A549 (cell line): Measurements from ENCODE around the gene USP32. TPM values are rescaled to one million over a fixed set of nuclear protein-coding genes. Genes with fewer than 3 reads are reported as not detected.

Source experiments
- ATAC-seq, 2 experiments: fragments of 200-7000 bp in 1 of 2; fragments of >200 bp in 1 of 2; cut with Nextera tagmentation in 1 of 2; cut with Tn5 transposase in 1 of 2; 3 replicates each; pipeline versions ENCODE4 v1.8.0 to v1.9.1; 2018 to 2020; ENCODE audit warnings: mild to moderate bottlenecking in 1 of 2, moderate library complexity in 1 of 2
- CTCF ChIA-PET: fragments of 300-600 bp; sonication (Branson Sonifier 250); formaldehyde crosslinking; extraction: SDS; loops from one replicate; lab custom pipeline; 2021; ENCODE audit warnings: antibody characterized with exemption, inconsistent platforms; lab: Yijun Ruan, JAX
- POLR2A ChIA-PET: fragments of 350-600 bp; formaldehyde crosslinking; extraction: SDS; loops from one replicate; lab custom pipeline; 2021; ENCODE audit warnings: antibody characterized with exemption, inconsistent platforms; lab: Yijun Ruan, JAX
- DNase-seq, 2 experiments: peaks; one replicate each; pipeline versions ENCODE4 v3.0.0 to v3.0.0-alpha.2; 2011 to 2016; ENCODE audit warnings: low read depth in 1 of 2, low spot score in 1 of 2
- FAIRE-seq: peaks from 2 replicates; lab custom pipeline; 2011; peaks lifted over from hg19 to GRCh38; lab: Jason Lieb, UNC
- H3K27ac ChIP-seq, 2 experiments: fragments of >200 bp; sonication (Bioruptor Twin); formaldehyde crosslinking; 3 replicates each; pipeline ENCODE4 v1.5.1; 2016 to 2017
- H3K4me1 ChIP-seq: fragments of >200 bp; sonication (Bioruptor Twin); formaldehyde crosslinking; 3 replicates; pipeline ENCODE4 v1.6.1; 2016
- H3K4me2 ChIP-seq: fragments of >200 bp; sonication (Bioruptor Twin); formaldehyde crosslinking; 3 replicates; pipeline ENCODE4 v1.6.1; 2016
- H3K4me3 ChIP-seq: fragments of >200 bp; sonication (Bioruptor Twin); formaldehyde crosslinking; 3 replicates; pipeline ENCODE4 v1.5.1; 2016
- H3K9me3 ChIP-seq: fragments of >200 bp; sonication (Bioruptor Twin); formaldehyde crosslinking; 3 replicates; pipeline ENCODE4 v1.6.1; 2016
- BHLHE40 ChIP-seq: IDR thresholded peaks from 2 replicates; pipeline ENCODE4 v1.6.1; 2012; ENCODE audit warnings: low read depth, low read length, inconsistent platforms
- CEBPB ChIP-seq, 2 experiments: fragments of >200 bp in 1 of 2; sonication (Bioruptor Twin) in 1 of 2; formaldehyde crosslinking in 1 of 2; IDR thresholded peaks; 2 replicates each; pipeline ENCODE4 v1.6.1; 2012 to 2016
- EP300 ChIP-seq, 2 experiments: fragments of >200 bp; sonication (Bioruptor Twin); formaldehyde crosslinking; IDR thresholded peaks; 2 replicates in 1 of 2; 3 replicates in 1 of 2; pipeline ENCODE4 v1.6.1; 2016 to 2017
- FOXS1 ChIP-seq: fragments of 250-450 bp; sonication (Bioruptor Pico); IDR thresholded peaks from 2 replicates; pipeline ENCODE4 v1.5.0; 2020; ENCODE audit warnings: mild to moderate bottlenecking, moderate library complexity
- GATA3 ChIP-seq: IDR thresholded peaks from 2 replicates; pipeline ENCODE4 v1.6.1; 2012; ENCODE audit warnings: borderline replicate concordance
- HDAC2 ChIP-seq: fragments of 200-600 bp; sonication (generic); IDR thresholded peaks from 2 replicates; pipeline ENCODE4 v1.6.1; 2016
- JUNB ChIP-seq: fragments of >200 bp; sonication (Bioruptor Twin); formaldehyde crosslinking; IDR thresholded peaks from 2 replicates; pipeline ENCODE4 v1.6.1; 2016
- MAFK ChIP-seq: fragments of 450-650 bp; IDR thresholded peaks from 2 replicates; pipeline ENCODE4 v1.6.1; 2014; ENCODE audit not compliant: partially characterized antibody
- MYC ChIP-seq: IDR thresholded peaks from 2 replicates; pipeline ENCODE4 v1.6.1; 2012; ENCODE audit warnings: mild to moderate bottlenecking, inconsistent platforms, low read length, improper control_type of control experiment, borderline replicate concordance
- NFE2L2 ChIP-seq: fragments of 150-350 bp; conservative IDR thresholded peaks from 2 replicates; pipeline ENCODE4 v1.6.1; 2014; ENCODE audit warnings: low read length
- NPAS2 ChIP-seq: fragments of 250-450 bp; sonication (Bioruptor Pico); IDR thresholded peaks from 2 replicates; pipeline ENCODE4 v1.8.0; 2022; ENCODE audit warnings: mild to moderate bottlenecking, moderate library complexity, borderline replicate concordance
- NR3C1 ChIP-seq: fragments of >200 bp; sonication (Bioruptor Twin); formaldehyde crosslinking; IDR thresholded peaks from 3 replicates; pipeline ENCODE4 v1.6.1; 2017
- PHF8 ChIP-seq: fragments of 200-600 bp; sonication (generic); IDR thresholded peaks from 2 replicates; pipeline ENCODE4 v1.6.1; 2016; ENCODE audit warnings: low read depth, mild to moderate bottlenecking, antibody characterized with exemption, moderate library complexity, borderline replicate concordance
- POLR2AphosphoS2 ChIP-seq: conservative IDR thresholded peaks from 2 replicates; pipeline ENCODE4 v1.6.1; 2012; ENCODE audit warnings: low read length, improper control_type of control experiment, inconsistent platforms
- RAD21 ChIP-seq, 2 experiments: fragments of >200 bp in 1 of 2; sonication (Bioruptor Twin) in 1 of 2; formaldehyde crosslinking in 1 of 2; IDR thresholded peaks in 1 of 2; conservative IDR thresholded peaks in 1 of 2; 2 replicates in 1 of 2; 3 replicates in 1 of 2; pipeline ENCODE4 v1.6.1; 2012 to 2018; ENCODE audit warnings: inconsistent platforms in 1 of 2
- RCOR1 ChIP-seq: fragments of 150-350 bp; IDR thresholded peaks from 2 replicates; pipeline ENCODE4 v1.6.1; 2014; ENCODE audit warnings: antibody characterized with exemption, low read length, low read depth
- RNF2 ChIP-seq: fragments of 200-600 bp; sonication (generic); IDR thresholded peaks from 2 replicates; pipeline ENCODE4 v1.6.1; 2016; ENCODE audit warnings: low read depth, mild to moderate bottlenecking, antibody characterized with exemption, moderate library complexity, borderline replicate concordance
- SMC3 ChIP-seq: fragments of >200 bp; sonication (Bioruptor Twin); formaldehyde crosslinking; IDR thresholded peaks from 3 replicates; pipeline ENCODE4 v1.6.1; 2018; ENCODE audit warnings: inconsistent platforms
- SREBF2 ChIP-seq: fragments of 450-650 bp; IDR thresholded peaks from 2 replicates; pipeline ENCODE4 v1.6.1; 2014; ENCODE audit warnings: mild to moderate bottlenecking, moderate library complexity
- ZFP36 ChIP-seq: fragments of 450-650 bp; IDR thresholded peaks from 2 replicates; pipeline ENCODE4 v1.6.1; 2014; ENCODE audit warnings: borderline replicate concordance; ENCODE audit not compliant: partially characterized antibody
- ZNF302 ChIP-seq: fragments of 250-450 bp; sonication (Bioruptor Pico); IDR thresholded peaks from 2 replicates; pipeline ENCODE4 v1.9.0; 2021; ENCODE audit warnings: inconsistent platforms, mild to moderate bottlenecking, moderate library complexity
- ZSCAN20 ChIP-seq: fragments of 250-450 bp; sonication (Bioruptor Pico); IDR thresholded peaks from 2 replicates; pipeline ENCODE4 v1.8.0; 2022; ENCODE audit warnings: mild to moderate bottlenecking, moderate library complexity
- WGBS: methylation state at CpG from one replicate; pipeline ENCODE4 v1.1.6; 2017; ENCODE audit errors: missing lambda C conversion rate; 5-methylcytosine and 5-hydroxymethylcytosine counted together
- polyA plus RNA-seq, 4 experiments: library from polyadenylated mRNA; depleted of rRNA in 3 of 4; stranded (reverse); fragments of >200 nt; fragmentation: RNase III in 1 of 4; extraction: RNeasy Plus Mini Kit Qiagen cat#74134 plus additional on column Dnase treatment in 1 of 4; gene quantifications; 2 replicates in 3 of 4; 3 replicates in 1 of 4; pipeline ENCODE4 v1.2.3, GENCODE V29; 2011 to 2017
- TF ChIP-seq, protein P1 (sequence below): IDR thresholded peaks from 2 replicates; pipeline ENCODE4 v1.6.1; 2012
- TF ChIP-seq, protein P2 (sequence below): fragments of 250-450 bp; sonication (Bioruptor Pico); IDR thresholded peaks from 2 replicates; pipeline ENCODE4 v1.5.0; 2020; ENCODE audit warnings: low read depth, mild to moderate bottlenecking, moderate library complexity
- TF ChIP-seq, protein P3 (sequence below): fragments of 150-350 bp; IDR thresholded peaks from 2 replicates; pipeline ENCODE4 v1.6.1; 2014; ENCODE audit warnings: low read depth, mild to moderate bottlenecking, low read length
- TF ChIP-seq, protein P4 (sequence below): fragments of >200 bp; sonication (Bioruptor Twin); formaldehyde crosslinking; IDR thresholded peaks from 3 replicates; pipeline ENCODE4 v1.5.1; 2016
- TF ChIP-seq, protein P5 (sequence below): fragments of 200-600 bp; sonication (generic); IDR thresholded peaks from 2 replicates; pipeline ENCODE4 v1.6.1; 2016; ENCODE audit warnings: antibody characterized with exemption, mild to moderate bottlenecking, moderate library complexity

USP32 gene
- polyA plus RNA-seq, 2 of the 4 experiments (the other 2 are of a cell fraction): 35.4 to 52.2 TPM

DNA sequence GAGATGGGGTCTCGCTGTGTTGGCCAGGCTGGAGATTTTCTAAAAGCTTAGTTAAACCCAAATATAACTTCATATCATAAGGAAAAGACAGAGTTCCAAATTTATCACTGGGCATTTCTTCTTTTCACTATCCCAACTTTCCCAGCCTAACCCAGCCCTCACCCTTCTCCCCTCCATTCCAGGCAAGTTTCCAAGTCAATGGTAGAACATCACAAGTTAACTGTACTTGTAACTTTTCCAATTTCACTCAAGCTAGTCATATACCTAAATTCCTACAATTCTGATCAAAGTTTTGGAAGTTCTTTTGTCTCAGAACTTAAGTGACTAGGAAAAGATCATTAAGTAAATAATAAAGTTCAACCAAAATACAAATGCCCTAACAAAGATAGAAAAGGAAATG is 61.2 kb downstream of the USP32 start:
- ATAC-seq: no peak
- TF ChIP-seq NFE2L2 (no peak), EP300 (IDR thresholded peaks at IDR 0.05) (no peak), MYC (no peak), PHF8 (no peak), ZFP36 (no peak), HDAC2 (no peak), RAD21 (conservative IDR thresholded peaks at IDR 0.05 in 1 of 2, IDR thresholded peaks at IDR 0.05 in 1 of 2) (no peak), JUNB (no peak), SREBF2 (no peak)
- TF ChIP-seq, protein P1, sequence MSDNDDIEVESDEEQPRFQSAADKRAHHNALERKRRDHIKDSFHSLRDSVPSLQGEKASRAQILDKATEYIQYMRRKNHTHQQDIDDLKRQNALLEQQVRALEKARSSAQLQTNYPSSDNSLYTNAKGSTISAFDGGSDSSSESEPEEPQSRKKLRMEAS: no peak
- TF ChIP-seq, protein P2, sequence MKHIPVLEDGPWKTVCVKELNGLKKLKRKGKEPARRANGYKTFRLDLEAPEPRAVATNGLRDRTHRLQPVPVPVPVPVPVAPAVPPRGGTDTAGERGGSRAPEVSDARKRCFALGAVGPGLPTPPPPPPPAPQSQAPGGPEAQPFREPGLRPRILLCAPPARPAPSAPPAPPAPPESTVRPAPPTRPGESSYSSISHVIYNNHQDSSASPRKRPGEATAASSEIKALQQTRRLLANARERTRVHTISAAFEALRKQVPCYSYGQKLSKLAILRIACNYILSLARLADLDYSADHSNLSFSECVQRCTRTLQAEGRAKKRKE (CRISPR knock-in tag): no peak
- TF ChIP-seq, all 56 proteins: peak for 0
- FAIRE-seq (no peak), DNase-seq (no peak)
- ChIA-PET CTCF (interaction anchor here (1.1 to 1.6 kb wide), 5 partner anchors 12 to 177 kb away, joined by 3 read pairs; no protein-coding TSS in a partner anchor), POLR2A (no interaction called here)
- WGBS: 94% methylated on average over 1 of the region's 1 CpG
- Histone ChIP-seq H3K27ac (no peak overlapping the region), H3K4me2 (no peak overlapping the region), H3K4me1 (peaks cover 5% of the 10 kb centered on the region; the same call in 2 of the 3 replicates), H3K9me3 (no peaks in the 10 kb centered on the region), H3K4me3 (no peak overlapping the region)

DNA sequence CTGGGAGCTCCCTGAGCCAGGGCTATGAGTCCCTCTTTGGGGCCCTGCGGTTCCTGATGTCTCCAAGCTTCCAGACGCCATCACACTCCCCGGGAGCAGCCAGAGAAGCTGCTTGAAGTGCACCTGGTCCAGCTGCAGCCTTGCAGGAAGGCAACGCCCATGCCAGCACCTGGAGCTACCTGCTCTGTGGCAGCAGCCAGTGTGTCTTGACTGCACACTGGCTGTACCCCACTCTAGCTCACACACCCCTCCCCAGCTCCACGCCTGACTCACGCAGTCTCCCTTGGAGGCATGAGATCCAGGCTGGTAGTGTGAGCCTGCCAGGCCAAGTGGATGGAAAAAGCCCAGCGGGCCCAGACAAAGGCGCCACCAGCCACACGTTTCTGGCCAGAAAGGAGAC is 63.3 kb downstream of the USP32 start:
- POLR2A ChIA-PET: no interaction called here

More for the DNA sequence above, 63.3 kb downstream of the USP32 start:
- FAIRE-seq: no peak
- H3K4me1 ChIP-seq: peaks cover 8% of the 10 kb centered on the region; the same call in 2 of the 3 replicates
- H3K4me2 ChIP-seq: no peak overlapping the region
- CTCF ChIA-PET: interaction anchor here (0.7 to 2.1 kb wide), 2 partner anchors 15 to 309 kb away, joined by 3 to 5 read pairs; no protein-coding TSS in a partner anchor
- no peak overlapping the region for H3K4me3 ChIP-seq
- H3K9me3 ChIP-seq: no peaks in the 10 kb centered on the region
- H3K27ac ChIP-seq: no peak overlapping the region
- TF ChIP-seq FOXS1 (no peak), NFE2L2 (no peak), ZSCAN20 (no peak), GATA3 (no peak), HDAC2 (no peak), MAFK (no peak), BHLHE40 (no peak), NR3C1 (no peak), RCOR1 (no peak), NPAS2 (CRISPR knock-in tag) (no peak), ZNF302 (CRISPR knock-in tag) (no peak), RNF2 (no peak), SMC3 (no peak), CEBPB (IDR thresholded peaks at IDR 0.05) (no peak), SREBF2 (no peak), ZFP36 (no peak), POLR2AphosphoS2 (no peak)
- TF ChIP-seq, protein P3, sequence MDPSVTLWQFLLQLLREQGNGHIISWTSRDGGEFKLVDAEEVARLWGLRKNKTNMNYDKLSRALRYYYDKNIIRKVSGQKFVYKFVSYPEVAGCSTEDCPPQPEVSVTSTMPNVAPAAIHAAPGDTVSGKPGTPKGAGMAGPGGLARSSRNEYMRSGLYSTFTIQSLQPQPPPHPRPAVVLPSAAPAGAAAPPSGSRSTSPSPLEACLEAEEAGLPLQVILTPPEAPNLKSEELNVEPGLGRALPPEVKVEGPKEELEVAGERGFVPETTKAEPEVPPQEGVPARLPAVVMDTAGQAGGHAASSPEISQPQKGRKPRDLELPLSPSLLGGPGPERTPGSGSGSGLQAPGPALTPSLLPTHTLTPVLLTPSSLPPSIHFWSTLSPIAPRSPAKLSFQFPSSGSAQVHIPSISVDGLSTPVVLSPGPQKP: no peak
- TF ChIP-seq, protein P4, sequence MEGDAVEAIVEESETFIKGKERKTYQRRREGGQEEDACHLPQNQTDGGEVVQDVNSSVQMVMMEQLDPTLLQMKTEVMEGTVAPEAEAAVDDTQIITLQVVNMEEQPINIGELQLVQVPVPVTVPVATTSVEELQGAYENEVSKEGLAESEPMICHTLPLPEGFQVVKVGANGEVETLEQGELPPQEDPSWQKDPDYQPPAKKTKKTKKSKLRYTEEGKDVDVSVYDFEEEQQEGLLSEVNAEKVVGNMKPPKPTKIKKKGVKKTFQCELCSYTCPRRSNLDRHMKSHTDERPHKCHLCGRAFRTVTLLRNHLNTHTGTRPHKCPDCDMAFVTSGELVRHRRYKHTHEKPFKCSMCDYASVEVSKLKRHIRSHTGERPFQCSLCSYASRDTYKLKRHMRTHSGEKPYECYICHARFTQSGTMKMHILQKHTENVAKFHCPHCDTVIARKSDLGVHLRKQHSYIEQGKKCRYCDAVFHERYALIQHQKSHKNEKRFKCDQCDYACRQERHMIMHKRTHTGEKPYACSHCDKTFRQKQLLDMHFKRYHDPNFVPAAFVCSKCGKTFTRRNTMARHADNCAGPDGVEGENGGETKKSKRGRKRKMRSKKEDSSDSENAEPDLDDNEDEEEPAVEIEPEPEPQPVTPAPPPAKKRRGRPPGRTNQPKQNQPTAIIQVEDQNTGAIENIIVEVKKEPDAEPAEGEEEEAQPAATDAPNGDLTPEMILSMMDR: no peak
- TF ChIP-seq, protein P5, sequence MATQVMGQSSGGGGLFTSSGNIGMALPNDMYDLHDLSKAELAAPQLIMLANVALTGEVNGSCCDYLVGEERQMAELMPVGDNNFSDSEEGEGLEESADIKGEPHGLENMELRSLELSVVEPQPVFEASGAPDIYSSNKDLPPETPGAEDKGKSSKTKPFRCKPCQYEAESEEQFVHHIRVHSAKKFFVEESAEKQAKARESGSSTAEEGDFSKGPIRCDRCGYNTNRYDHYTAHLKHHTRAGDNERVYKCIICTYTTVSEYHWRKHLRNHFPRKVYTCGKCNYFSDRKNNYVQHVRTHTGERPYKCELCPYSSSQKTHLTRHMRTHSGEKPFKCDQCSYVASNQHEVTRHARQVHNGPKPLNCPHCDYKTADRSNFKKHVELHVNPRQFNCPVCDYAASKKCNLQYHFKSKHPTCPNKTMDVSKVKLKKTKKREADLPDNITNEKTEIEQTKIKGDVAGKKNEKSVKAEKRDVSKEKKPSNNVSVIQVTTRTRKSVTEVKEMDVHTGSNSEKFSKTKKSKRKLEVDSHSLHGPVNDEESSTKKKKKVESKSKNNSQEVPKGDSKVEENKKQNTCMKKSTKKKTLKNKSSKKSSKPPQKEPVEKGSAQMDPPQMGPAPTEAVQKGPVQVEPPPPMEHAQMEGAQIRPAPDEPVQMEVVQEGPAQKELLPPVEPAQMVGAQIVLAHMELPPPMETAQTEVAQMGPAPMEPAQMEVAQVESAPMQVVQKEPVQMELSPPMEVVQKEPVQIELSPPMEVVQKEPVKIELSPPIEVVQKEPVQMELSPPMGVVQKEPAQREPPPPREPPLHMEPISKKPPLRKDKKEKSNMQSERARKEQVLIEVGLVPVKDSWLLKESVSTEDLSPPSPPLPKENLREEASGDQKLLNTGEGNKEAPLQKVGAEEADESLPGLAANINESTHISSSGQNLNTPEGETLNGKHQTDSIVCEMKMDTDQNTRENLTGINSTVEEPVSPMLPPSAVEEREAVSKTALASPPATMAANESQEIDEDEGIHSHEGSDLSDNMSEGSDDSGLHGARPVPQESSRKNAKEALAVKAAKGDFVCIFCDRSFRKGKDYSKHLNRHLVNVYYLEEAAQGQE: no peak
- no peak for DNase-seq
- WGBS: 92% methylated on average over 9 of the region's 9 CpGs
- peak in 1 of 2 experiments; percentile 49; a peak in 3 of 6 replicates for ATAC-seq
